ENCODE data around the gene CETN1.

- TF ChIP-seq CTCF (conservative IDR thresholded peaks at IDR 0.05 in 1 of 2, IDR thresholded peaks at IDR 0.05 in 1 of 2; ENCODE audit: extremely low read depth in 1 of 2, insufficient read depth in 1 of 2, low read depth in 1 of 2, low read length in 2 of 2) (no peak), EZH2 (IDR thresholded peaks at IDR 0.05; ENCODE audit: borderline replicate concordance, low read length) (no peak)
These were observed 6.8 kb upstream of the CETN1 start for GRCh38 chr18:573385-573784.
